Activated CD8-positive, alpha-beta memory T cell treated with anti-CD3 and anti-CD28 coated beads, Interleukin-2, amount 50 U/mL, for 1 hour (primary cell): ENCODE data around the gene NCAPH2.

Experiments used
- DNase-seq: peaks from one replicate; pipeline ENCODE4 v3.0.0-alpha.2; 2020; ENCODE audit errors: extremely low read depth

The NCAPH2 gene

DNA sequence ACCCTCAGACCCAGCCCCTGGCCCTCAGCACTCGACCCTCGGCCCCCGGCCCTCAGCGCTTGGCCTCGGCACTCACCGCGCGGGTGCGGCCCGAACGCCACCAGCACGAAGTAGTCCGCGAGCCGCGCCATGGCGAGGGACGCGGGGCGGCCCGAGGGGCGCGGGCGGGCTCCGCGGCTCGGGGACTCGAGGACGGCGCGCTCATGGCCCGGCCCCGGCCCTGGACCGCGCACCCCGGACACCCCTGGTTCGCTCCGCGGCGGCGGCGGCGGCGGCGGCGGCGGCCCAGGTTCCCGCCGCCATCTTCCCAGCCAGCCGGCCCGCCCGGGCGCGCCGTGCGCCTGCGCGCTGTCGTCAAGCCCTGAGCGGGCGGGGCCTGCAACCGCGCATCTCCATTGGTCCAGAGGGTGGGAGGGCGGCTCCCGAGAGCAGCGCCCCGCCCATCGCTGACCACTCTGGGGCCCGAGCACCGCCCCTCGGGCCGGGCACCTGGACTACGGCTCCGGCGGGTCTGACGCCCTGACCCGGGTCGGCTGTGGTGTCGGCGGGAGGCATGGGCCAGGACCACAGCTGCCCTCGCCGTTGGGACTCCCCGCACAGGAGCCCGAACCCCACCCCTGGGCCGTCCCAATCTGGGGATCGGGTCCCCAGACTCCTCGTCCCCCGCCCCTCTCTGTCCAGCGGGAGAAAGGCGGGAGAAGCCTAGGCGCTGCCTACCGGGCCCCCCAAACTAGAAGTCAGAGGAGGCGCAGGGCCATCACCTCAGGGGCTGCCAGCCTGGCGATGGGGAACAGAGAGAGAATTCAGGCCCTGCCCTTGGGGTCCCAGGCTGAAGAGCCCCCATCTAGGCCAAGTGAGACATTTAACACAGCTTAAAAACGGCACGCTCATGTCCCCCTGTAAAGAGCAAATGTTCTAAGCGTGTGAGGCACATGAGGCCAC, 33.0 kb upstream of the NCAPH2 start, which contains the start of gene SBF1:
Gene SBF1 (minus strand): TSS at position 326 of the 942 bp plus-strand sequence. CDS start 195 bp downstream, at position 131.
- no peak for DNase-seq

- DNase-seq = no peak
Measured at GRCh38 chr22:50475652-50476002, 32.4 kb upstream of the NCAPH2 start.

DNA sequence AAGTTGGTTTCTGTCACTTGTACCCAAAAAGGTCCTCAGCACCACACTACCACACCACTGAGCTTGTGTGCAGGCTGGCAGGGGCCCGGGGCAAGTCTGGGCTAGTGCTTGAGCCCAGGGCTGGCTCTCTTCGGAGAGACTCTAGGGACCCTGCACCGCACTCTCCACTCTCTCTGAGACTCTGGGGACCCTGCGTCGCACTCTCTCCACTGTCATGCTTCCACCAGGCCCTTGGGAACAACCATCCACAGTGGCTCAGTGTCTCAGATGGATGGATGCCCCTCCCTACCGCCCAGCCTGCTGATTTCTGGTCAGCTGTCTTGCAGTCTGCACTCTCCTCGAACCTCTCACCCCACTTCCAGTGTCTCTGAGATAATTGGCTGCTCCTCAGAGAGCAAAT, 31.2 kb upstream of the NCAPH2 start:
- DNase-seq = no peak

- no peak for DNase-seq
Measured at GRCh38 chr22:50477923-50478322, 30.1 kb upstream of the NCAPH2 start.

DNA sequence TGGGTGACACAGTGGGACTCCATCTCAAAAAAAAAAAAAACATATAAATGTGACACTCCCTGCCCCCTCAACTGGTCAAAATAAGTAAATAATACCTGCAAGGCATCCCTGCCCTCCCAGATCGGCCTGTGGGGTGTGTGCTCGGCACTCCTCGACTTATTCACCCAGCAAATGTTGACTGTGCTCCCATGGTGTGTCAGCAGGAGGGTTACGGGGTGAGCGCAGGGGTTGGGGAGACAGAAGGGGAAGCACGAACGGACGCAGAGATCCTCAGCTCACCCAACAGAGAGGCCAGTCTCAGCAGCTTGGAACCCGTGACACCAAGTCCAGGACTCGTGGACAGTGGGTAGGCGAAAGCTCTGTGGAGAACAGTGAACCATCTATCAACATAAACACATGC, 28.3 kb upstream of the NCAPH2 start:
- no peak for DNase-seq

DNA sequence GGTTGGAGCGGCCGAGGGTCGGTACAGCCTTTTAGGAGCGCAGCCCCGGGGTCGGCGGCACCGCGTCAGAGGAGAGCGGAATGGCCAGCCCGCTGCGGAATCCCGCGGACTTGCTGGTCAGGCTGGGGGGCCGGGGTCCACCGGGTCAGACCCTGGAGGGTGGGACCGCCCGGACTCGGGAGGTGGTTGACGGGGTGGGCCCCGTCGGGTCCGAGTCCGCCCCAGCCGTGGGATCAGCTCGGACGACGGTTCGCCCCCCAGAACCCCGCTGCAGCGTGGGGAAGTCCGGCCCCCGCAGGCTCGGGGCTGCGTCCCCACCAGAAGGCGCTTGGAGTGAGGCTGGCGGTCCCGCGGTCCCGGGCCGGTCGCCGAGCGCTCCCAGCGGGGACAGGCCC, 27.0 kb upstream of the NCAPH2 start:
- DNase-seq = no peak

- DNase-seq = no peak
Measured at GRCh38 chr22:50481440-50482106, 26.5 kb upstream of the NCAPH2 start, which contains the start of gene ADM2. Gene ADM2, plus strand, starts transcription at chr22:50481543. Its CDS starts 305 bp downstream, at chr22:50481848.

- DNase-seq = no peak
Measured at GRCh38 chr22:50482107-50483074, 25.6 kb upstream of the NCAPH2 start.

DNA sequence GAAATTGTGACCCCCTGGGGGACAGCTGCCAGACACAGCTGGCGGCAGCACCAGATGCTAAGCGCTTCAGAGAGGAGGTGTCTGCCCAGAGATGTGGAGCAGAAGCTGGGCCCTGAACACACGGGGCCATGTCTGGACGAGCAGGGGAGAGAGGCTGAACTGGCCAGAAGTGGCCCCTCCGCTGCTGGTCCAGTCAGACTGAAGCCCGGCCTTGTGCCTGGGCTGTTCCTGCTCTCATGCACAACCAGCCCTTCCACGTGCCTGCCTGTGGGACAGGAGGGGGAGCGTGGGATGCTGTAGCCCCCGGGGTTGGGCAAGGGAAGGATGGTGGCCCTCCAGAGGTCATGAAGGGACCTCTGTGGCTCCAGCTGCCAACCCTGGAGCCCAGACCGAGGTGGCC, 24.9 kb upstream of the NCAPH2 start:
- DNase-seq = no peak

- DNase-seq = no peak
Measured at GRCh38 chr22:50483556-50483955, 24.5 kb upstream of the NCAPH2 start.

- no peak for DNase-seq
Measured at GRCh38 chr22:50483977-50484853, 23.8 kb upstream of the NCAPH2 start.

DNA sequence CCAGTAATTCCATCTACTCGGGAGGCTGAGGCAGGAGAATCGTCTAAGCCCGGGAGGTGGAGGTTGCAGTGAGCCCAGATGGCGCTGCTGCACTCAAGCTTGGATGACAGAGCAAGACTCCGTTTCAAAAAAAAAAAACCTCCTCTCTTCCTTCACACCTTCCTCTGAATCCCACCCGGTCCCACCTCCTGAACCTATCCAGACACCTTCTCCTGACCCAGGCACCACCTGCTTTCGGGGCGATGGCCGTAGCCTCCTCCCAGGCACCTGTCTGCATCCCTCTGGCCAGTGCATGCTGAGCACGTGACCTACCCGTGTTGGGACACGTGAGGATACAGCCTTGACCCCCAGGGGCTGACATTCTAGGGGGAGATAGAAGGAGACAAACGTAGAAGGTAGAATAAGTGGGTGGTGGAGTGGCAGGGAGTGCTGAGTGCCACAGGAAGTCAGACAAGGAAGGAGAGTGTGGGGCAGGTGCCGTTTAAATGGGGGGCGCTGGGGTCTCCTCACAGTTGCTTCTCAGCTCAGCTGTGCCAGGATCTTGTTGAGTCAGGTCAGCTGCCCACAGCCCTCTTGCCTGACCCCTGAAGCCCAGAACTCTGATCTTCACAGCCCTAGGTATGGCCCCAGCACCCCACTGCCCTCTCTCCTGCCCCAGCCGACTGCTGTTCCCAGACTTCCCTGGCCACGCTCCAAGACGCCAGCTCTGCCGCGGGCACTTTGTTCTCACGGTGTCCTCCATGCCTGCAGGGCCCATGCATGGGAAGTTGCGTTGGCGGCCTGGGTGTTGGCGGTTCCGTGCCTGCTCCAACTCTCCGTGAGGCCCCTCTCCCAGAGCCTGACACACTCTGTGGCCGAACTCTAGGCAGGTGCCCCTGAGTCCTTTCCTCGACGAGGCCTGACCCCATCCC, 22.5 kb upstream of the NCAPH2 start:
- no peak for DNase-seq

GRCh38 chr22:50486561-50487289, 21.3 kb upstream of the NCAPH2 start, which contains the start of gene MIOX:
Gene MIOX, plus strand, starts transcription at chr22:50486859. Its CDS starts 39 bp downstream, at chr22:50486898.
- no peak for DNase-seq

DNA sequence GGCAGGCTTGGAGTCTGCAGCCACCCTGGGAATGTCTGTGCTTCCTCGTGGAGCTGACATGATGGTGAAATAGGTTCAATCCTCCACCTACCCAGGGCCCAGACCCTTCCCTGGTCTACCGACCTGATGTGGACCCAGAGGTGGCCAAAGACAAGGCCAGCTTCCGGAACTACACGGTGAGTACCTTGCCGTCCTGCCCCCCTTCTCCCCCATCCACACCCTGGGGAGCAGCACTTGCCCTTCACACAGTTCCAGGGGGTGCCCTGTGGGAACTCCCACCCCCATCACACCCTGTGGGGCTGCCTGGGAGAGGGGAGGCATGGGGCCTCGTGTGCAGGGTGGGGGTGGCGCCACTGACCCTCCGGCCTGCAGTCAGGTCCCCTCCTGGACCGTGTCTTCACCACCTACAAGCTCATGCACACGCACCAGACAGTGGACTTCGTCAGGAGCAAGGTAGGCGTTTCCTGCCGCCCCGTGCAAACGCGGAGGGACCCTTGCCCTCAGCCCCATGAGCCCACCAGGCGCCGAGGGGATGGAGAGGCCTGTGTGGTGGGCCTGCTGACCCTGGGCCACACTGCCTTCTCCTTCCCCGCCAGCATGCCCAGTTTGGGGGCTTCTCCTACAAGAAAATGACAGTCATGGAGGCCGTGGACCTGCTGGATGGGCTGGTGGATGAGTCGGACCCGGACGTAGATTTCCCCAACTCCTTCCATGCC, 20.6 kb upstream of the NCAPH2 start:
- no peak for DNase-seq

DNA sequence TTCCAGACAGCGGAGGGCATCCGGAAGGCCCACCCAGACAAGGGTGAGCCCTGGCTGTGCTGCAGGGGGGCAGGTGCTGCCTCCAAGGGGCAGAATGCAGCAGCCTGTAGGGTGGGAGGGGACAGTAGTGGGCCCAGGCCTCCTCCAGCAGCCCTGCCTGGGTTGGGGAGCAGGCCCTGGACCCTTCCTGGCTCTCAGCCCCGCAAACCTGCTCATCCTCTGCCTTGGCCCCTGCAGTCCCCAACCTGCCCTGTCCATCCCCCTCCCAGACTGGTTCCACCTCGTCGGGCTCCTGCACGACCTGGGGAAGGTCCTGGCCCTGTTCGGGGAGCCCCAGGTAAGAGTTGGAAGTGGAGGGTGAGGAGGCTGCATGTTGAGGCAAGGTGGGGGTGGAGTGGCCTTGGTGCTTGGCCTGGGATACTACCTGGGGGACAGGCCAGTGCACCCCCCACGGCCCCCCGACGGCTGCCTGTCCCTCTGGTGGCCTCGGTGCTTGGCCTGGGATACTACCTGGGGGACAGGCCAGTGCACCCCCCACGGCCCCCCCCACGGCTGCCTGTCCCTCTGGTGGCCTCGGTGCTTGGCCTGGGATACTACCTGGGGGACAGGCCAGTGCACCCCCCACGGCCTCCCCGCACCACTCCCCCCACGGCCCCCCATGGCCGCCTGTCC, 19.9 kb upstream of the NCAPH2 start:
- DNase-seq = no peak

DNA sequence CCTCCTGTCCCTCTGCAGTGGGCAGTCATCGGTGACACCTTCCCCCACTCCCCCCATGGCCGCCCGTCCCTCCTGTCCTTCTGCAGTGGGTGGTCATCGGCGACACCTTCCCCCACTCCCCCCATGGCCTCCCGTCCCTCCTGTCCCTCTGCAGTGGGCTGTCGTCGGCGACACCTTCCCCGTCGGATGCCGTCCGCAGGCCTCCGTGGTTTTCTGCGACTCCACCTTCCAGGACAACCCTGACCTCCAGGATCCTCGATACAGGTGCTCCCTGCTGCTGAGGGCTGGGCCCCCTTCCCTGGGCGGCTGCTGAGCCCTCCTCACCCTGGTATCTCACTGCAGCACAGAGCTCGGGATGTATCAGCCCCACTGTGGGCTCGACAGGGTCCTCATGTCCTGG, 19.1 kb upstream of the NCAPH2 start:
- no peak for DNase-seq

GRCh38 chr22:50489363-50490243, 18.4 kb upstream of the NCAPH2 start:
- DNase-seq = no peak
